Activated CD8-positive, alpha-beta memory T cell treated with anti-CD3 and anti-CD28 coated beads for 36 hours (primary cell): ENCODE measurements around the gene PCDHGA10. TPM values are rescaled to one million over a fixed set of nuclear protein-coding genes. Genes with fewer than 3 reads are reported as not detected.
"Not testable (repeated sequence)": the region's sequence is repeated elsewhere in the genome, so short reads cannot be mapped to it uniquely, and the experiment has no call there.

Experiments
- CTCF ChIA-PET: fragments of 350-600 bp; sonication (Branson Sonifier 250); formaldehyde crosslinking; loops from one replicate; lab custom pipeline; 2021; ENCODE audit warnings: antibody characterized with exemption; lab: Charles Lee
- POLR2A ChIA-PET: fragments of 350-600 bp; sonication (Branson Sonifier 250); formaldehyde crosslinking; loops from one replicate; lab custom pipeline; 2021; ENCODE audit warnings: antibody characterized with exemption; lab: Charles Lee
- total RNA-seq, 2 experiments: library from RNA; stranded (reverse); gene quantifications; one replicate each; pipeline ENCODE4 v1.2.3, GENCODE V29; 2021

Gene PCDHGA10
- total RNA-seq, 2 experiments from 2014 or later = 0.08 to 0.11 TPM

DNA sequence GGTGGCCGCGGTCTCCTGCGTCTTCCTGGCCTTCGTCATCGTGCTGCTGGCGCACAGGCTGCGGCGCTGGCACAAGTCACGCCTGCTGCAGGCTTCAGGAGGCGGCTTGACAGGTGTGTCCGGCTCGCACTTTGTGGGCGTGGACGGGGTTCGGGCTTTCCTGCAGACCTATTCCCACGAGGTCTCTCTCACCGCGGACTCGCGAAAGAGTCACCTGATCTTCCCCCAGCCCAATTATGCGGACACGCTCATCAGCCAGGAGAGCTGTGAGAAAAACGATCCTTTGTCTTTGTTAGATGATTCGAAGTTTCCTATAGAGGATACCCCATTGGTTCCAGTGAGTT lies 2.5 kb downstream of the PCDHGA10 start:
- POLR2A ChIA-PET = not testable (repeated sequence)
- CTCF ChIA-PET = interaction anchor here (1.5 kb wide), 1 partner anchor 99 kb away, joined by 3 read pairs; no protein-coding TSS in a partner anchor

GRCh38 chr5:141417494-141418172 lies 4.8 kb downstream of the PCDHGA10 start, which contains the start of gene PCDHGB7:
PCDHGB7 (plus strand) TSS chr5:141417677; CDS start chr5:141417860, 183 bp downstream.
- CTCF ChIA-PET = interaction anchor here (0.7 to 1.6 kb wide), 4 partner anchors 96 to 147 kb away, joined by 3 to 5 read pairs (median 3); no protein-coding TSS in a partner anchor
- POLR2A ChIA-PET = not testable (repeated sequence)

- CTCF ChIA-PET = interaction anchor here (1.2 kb wide), 1 partner anchor 49 kb away, joined by 3 read pairs; the partner anchor contains the start of gene PCDHGB3
- POLR2A ChIA-PET = no interaction called here
Measured at GRCh38 chr5:141419074-141419880, 6.5 kb downstream of the PCDHGA10 start.

GRCh38 chr5:141420855-141421488 lies 8.2 kb downstream of the PCDHGA10 start, which contains the start of gene PCDHGA11:
PCDHGA11 (plus strand) TSS chr5:141421051; CDS start chr5:141421228, 177 bp downstream.
- ChIA-PET CTCF (interaction anchor here (1.1 to 2.0 kb wide), 6 partner anchors 8 to 565 kb away, joined by 3 to 7 read pairs (median 4); partner anchors contain the start of genes PCDHGA10, PCDHGA12 and PCDHGB3), POLR2A (no interaction called here)

- ChIA-PET POLR2A (no interaction called here), CTCF (interaction anchor here (1.1 to 2.0 kb wide), 6 partner anchors 9 to 565 kb away, joined by 3 to 7 read pairs (median 4); partner anchors contain the start of genes PCDHGA10 and PCDHGA12)
Measured at GRCh38 chr5:141421489-141421855, 8.7 kb downstream of the PCDHGA10 start.

- ChIA-PET CTCF (interaction anchor here (1.1 to 1.3 kb wide), 2 partner anchors 95 to 136 kb away, joined by 3 read pairs; no protein-coding TSS in a partner anchor), POLR2A (no interaction called here)
Measured at GRCh38 chr5:141422742-141423291, 10.0 kb downstream of the PCDHGA10 start.

GRCh38 chr5:141427783-141428426 lies 15.1 kb downstream of the PCDHGA10 start:
- POLR2A ChIA-PET = no interaction called here
- CTCF ChIA-PET = no interaction called here

GRCh38 chr5:141430332-141431113 lies 17.7 kb downstream of the PCDHGA10 start, which contains the start of gene PCDHGA12:
PCDHGA12 (plus strand) TSS chr5:141430507; CDS start chr5:141430760, 253 bp downstream.
- POLR2A ChIA-PET = interaction anchor here (0.6 kb wide), 2 partner anchors 9 to 133 kb away, joined by 3 read pairs; no protein-coding TSS in a partner anchor
- CTCF ChIA-PET = interaction anchor here (1.2 to 2.1 kb wide), 6 partner anchors 9 to 304 kb away, joined by 3 to 7 read pairs (median 4); partner anchors contain the start of genes PCDHGA10, PCDHGA11 and PCDHGB4

DNA sequence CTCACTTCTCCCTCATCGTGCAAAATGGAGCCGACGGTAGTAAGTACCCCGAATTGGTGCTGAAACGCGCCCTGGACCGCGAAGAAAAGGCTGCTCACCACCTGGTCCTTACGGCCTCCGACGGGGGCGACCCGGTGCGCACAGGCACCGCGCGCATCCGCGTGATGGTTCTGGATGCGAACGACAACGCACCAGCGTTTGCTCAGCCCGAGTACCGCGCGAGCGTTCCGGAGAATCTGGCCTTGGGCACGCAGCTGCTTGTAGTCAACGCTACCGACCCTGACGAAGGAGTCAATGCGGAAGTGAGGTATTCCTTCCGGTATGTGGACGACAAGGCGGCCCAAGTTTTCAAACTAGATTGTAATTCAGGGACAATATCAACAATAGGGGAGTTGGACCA lies 18.5 kb downstream of the PCDHGA10 start:
- ChIA-PET CTCF (interaction anchor here (1.2 to 2.1 kb wide), 5 partner anchors 10 to 305 kb away, joined by 3 to 7 read pairs (median 4); partner anchors contain the start of genes PCDHGA10, PCDHGA11 and PCDHGB4), POLR2A (no interaction called here)

- POLR2A ChIA-PET = not testable (repeated sequence)
Measured at GRCh38 chr5:141432308-141432707, 19.5 kb downstream of the PCDHGA10 start.

DNA sequence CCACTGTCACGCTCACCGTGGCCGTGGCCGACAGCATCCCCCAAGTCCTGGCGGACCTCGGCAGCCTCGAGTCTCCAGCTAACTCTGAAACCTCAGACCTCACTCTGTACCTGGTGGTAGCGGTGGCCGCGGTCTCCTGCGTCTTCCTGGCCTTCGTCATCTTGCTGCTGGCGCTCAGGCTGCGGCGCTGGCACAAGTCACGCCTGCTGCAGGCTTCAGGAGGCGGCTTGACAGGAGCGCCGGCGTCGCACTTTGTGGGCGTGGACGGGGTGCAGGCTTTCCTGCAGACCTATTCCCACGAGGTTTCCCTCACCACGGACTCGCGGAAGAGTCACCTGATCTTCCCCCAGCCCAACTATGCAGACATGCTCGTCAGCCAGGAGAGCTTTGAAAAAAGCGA lies 19.9 kb downstream of the PCDHGA10 start:
- POLR2A ChIA-PET, CTCF ChIA-PET: not testable (repeated sequence)

More at GRCh38 chr5:141432308-141432707, 19.5 kb downstream of the PCDHGA10 start:
- CTCF ChIA-PET = not testable (repeated sequence)

DNA sequence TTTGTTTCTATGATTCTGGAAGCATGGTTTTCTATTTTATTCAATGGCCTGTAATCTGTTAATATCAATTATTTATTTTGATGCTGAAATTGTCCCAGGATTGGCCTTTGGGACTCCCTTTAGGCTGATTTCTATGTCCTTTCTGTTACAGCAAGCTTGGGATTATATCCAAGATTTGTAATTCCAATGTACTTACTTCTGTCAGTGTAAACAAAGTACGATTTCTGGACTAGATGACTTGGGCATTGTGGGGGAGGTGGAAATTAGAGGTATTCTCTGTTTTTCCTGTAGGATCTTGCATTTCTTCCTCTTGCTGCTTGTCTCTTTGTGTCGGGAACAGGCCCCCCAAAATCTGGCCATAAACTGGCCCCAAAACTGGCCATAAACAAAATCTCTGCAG lies 21.2 kb downstream of the PCDHGA10 start:
- CTCF ChIA-PET = no interaction called here
- POLR2A ChIA-PET = no interaction called here

GRCh38 chr5:141437221-141437620 lies 24.4 kb downstream of the PCDHGA10 start:
- CTCF ChIA-PET = no interaction called here
- POLR2A ChIA-PET = no interaction called here

GRCh38 chr5:141439411-141440141 lies 26.8 kb downstream of the PCDHGA10 start:
- CTCF ChIA-PET = interaction anchor here (1.3 kb wide), 1 partner anchor 71 kb away, joined by 3 read pairs; no protein-coding TSS in a partner anchor
- POLR2A ChIA-PET = interaction anchor here (0.7 kb wide), 1 partner anchor 9 kb away, joined by 3 read pairs; the partner anchor contains the start of gene PCDHGA12

DNA sequence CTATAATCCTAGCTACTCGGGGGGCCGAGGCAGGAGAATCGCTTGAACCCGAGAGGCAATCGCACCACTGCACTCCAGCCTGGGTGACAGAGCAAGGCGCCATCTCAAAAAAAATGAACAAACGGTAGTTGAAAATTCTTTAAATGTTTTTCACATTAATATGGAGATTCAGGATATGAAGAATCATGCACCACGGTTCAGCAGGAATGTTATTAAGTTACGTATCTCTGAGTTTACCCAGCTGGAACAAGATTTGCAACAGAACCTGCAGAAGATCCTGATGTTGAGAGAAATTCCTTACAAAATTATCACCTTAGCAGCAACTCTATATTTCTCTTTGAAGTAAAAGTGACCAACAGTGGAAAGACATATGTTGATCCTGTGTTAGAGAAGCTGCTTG lies 27.6 kb downstream of the PCDHGA10 start:
- CTCF ChIA-PET = no interaction called here
- POLR2A ChIA-PET = no interaction called here

DNA sequence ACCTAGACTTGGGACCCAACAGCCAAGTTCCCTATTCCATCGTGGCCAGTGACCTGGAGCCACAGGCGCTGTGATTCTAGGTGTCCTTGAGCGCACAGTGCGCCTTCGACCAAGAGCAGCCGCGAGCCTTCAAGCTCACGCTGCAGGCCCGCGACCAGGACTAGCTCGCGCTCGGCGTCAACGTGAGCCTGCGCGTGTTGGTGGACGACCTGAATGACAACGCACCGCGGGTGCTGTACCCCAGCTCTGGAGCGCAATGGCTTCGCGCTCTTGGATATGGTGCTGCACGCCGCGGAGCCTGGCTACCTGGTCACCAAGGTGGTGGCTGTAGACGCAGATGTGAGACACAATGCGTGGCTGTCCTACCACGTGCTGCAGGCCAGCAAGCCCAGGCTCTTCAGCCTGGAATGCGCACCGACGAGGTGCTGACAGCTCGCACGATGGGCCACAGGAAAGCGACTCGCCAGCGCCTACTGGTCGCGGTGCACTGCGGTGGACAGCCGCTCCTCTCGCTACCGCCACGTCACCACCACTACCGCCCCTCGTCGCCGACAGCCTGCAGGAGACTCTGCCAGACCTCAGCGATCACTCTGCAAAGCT lies 28.9 kb downstream of the PCDHGA10 start:
- POLR2A ChIA-PET = no interaction called here

More for the DNA sequence above, 28.9 kb downstream of the PCDHGA10 start:
- CTCF ChIA-PET = interaction anchor here (0.8 kb wide), 1 partner anchor 36 kb away, joined by 3 read pairs; no protein-coding TSS in a partner anchor
